ENCODE measurements around the gene DSP. TPM values are rescaled to one million over a fixed set of nuclear protein-coding genes. Genes with fewer than 3 reads are reported as not detected.

Gene DSP
- total RNA-seq, 1 experiment from 2014 or later = 104 TPM

DNA sequence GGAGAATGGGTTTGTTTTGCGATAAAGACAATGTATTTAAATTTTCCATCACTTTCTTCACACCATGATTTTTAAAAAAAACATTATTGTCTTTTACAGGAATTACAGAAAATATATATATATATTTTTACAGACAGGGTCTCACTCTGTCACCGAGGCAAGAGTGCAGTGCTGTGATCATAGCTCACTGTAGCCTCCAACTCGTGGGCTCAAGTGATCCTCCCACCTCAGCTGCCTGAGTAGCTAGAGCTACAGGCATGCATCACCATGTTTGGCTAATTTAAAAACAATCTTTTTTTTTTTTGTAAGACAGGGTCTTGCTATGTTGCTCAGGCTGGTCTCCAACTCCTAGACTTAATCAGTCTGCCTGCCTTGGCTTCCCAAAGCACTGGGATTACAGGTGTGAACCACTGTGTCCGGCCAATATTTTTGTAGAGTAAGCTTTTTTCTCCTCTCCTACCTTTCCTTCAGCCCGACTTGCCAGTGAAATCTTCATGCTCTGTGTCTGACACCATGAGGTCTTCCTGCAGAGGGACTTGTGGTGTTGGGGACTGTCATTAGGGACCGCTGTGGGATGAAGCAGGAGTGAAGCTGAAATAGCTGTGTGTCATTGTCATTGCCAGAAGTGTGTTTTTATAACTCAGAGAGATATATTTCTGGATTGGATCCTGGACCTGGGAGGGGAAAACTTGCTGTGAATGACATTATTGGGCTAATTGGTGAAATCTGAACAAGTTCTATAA lies 13.2 kb downstream of the DSP start:
- intact Hi-C loops (cut with micrococcal nuclease) = no loop called here
- no peaks in the 10 kb centered on the region for H4K20me1 ChIP-seq (ENCODE audit: insufficient read depth)
- ChIA-PET POLR2A (interaction anchor here (0.5 kb wide), 1 partner anchor 868 kb away, joined by 3 read pairs; no protein-coding TSS in a partner anchor), CTCF (no interaction called here), RAD21 (ENCODE audit: low non-redundant PET in 1 of 2, low total read pairs in 2 of 2, uncharacterized antibody in 2 of 2, unreplicated experiment in 2 of 2) (no interaction called here)
- no peak overlapping the region for H3K4me3 ChIP-seq (replicated peaks in 1 of 2; ENCODE audit: low read depth in 1 of 2, low read length in 2 of 2)
- DNase-seq (ENCODE audit: low read depth, low spot score) (no peak), ATAC-seq (no peak)
- no TSS peak for BruUV-seq (replicated peaks)
- no peaks in the 10 kb centered on the region for H3K27me3 ChIP-seq (ENCODE audit: insufficient read depth, low read length)
- no peaks in the 10 kb centered on the region for H3K9me3 ChIP-seq (ENCODE audit: control insufficient read depth in 1 of 2, insufficient read depth in 1 of 2, low read depth in 1 of 2, low read length in 2 of 2)
- TF ChIP-seq TCF7L2 (IDR thresholded peaks at IDR 0.05; ENCODE audit: borderline replicate concordance, extremely low read depth, insufficient read depth, insufficient read length) = no peak
- no peak for TF ChIP-seq EZH2phosphoT487 (IDR thresholded peaks at IDR 0.05; ENCODE audit: borderline replicate concordance)
- TF ChIP-seq EGR1 (IDR thresholded peaks at IDR 0.05; ENCODE audit: low read depth) = no peak
- TF ChIP-seq, protein P1, sequence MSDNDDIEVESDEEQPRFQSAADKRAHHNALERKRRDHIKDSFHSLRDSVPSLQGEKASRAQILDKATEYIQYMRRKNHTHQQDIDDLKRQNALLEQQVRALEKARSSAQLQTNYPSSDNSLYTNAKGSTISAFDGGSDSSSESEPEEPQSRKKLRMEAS (IDR thresholded peaks at IDR 0.05) = no peak
- no peak for TF ChIP-seq SP1 (IDR thresholded peaks at IDR 0.05; ENCODE audit: low read depth)
- TF ChIP-seq, protein P2, sequence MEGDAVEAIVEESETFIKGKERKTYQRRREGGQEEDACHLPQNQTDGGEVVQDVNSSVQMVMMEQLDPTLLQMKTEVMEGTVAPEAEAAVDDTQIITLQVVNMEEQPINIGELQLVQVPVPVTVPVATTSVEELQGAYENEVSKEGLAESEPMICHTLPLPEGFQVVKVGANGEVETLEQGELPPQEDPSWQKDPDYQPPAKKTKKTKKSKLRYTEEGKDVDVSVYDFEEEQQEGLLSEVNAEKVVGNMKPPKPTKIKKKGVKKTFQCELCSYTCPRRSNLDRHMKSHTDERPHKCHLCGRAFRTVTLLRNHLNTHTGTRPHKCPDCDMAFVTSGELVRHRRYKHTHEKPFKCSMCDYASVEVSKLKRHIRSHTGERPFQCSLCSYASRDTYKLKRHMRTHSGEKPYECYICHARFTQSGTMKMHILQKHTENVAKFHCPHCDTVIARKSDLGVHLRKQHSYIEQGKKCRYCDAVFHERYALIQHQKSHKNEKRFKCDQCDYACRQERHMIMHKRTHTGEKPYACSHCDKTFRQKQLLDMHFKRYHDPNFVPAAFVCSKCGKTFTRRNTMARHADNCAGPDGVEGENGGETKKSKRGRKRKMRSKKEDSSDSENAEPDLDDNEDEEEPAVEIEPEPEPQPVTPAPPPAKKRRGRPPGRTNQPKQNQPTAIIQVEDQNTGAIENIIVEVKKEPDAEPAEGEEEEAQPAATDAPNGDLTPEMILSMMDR (IDR thresholded peaks at IDR 0.05 in 2 of 3, conservative IDR thresholded peaks at IDR 0.05 in 1 of 3; ENCODE audit: borderline replicate concordance in 1 of 3, insufficient read depth in 1 of 3, low read depth in 2 of 3, low read length in 2 of 3) = no peak
- TF ChIP-seq SIN3A (IDR thresholded peaks at IDR 0.05; ENCODE audit: low read depth) = no peak
- no peak for TF ChIP-seq ELF1 (IDR thresholded peaks at IDR 0.05; ENCODE audit: borderline replicate concordance, low read depth)
- no peak for TF ChIP-seq YY1 (IDR thresholded peaks at IDR 0.05; ENCODE audit: extremely low read depth, insufficient replicate concordance, low read depth, low read length)
- TF ChIP-seq RAD21 (IDR thresholded peaks at IDR 0.05; ENCODE audit: low read depth) = no peak
- no peak for TF ChIP-seq ZFX (IDR thresholded peaks at IDR 0.05)
- TF ChIP-seq, protein P3, sequence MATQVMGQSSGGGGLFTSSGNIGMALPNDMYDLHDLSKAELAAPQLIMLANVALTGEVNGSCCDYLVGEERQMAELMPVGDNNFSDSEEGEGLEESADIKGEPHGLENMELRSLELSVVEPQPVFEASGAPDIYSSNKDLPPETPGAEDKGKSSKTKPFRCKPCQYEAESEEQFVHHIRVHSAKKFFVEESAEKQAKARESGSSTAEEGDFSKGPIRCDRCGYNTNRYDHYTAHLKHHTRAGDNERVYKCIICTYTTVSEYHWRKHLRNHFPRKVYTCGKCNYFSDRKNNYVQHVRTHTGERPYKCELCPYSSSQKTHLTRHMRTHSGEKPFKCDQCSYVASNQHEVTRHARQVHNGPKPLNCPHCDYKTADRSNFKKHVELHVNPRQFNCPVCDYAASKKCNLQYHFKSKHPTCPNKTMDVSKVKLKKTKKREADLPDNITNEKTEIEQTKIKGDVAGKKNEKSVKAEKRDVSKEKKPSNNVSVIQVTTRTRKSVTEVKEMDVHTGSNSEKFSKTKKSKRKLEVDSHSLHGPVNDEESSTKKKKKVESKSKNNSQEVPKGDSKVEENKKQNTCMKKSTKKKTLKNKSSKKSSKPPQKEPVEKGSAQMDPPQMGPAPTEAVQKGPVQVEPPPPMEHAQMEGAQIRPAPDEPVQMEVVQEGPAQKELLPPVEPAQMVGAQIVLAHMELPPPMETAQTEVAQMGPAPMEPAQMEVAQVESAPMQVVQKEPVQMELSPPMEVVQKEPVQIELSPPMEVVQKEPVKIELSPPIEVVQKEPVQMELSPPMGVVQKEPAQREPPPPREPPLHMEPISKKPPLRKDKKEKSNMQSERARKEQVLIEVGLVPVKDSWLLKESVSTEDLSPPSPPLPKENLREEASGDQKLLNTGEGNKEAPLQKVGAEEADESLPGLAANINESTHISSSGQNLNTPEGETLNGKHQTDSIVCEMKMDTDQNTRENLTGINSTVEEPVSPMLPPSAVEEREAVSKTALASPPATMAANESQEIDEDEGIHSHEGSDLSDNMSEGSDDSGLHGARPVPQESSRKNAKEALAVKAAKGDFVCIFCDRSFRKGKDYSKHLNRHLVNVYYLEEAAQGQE (IDR thresholded peaks at IDR 0.05; ENCODE audit: low read depth) = no peak
- TF ChIP-seq SRF (IDR thresholded peaks at IDR 0.05; ENCODE audit: low read depth) = no peak
- TF ChIP-seq CBX3 (IDR thresholded peaks at IDR 0.05; ENCODE audit: low read depth) = no peak
- H3K4me2 ChIP-seq (ENCODE audit: low read length) = no peak overlapping the region
- H2AFZ ChIP-seq (ENCODE audit: low read depth, low read length, poor library complexity, severe bottlenecking) = no peak overlapping the region
- no peak overlapping the region for H3K9ac ChIP-seq (ENCODE audit: low read length)
- no peaks in the 10 kb centered on the region for H3K4me1 ChIP-seq (ENCODE audit: control insufficient read depth in 1 of 2, insufficient read depth in 2 of 2, low read length in 2 of 2)
- H3K27ac ChIP-seq (ENCODE audit: low read depth, low read length) = no peak overlapping the region
- peaks cover 25 to 33% of the 10 kb centered on the region in 2 experiments; a peak in 3 of 4 replicates for H3K36me3 ChIP-seq (ENCODE audit: control insufficient read depth in 1 of 2, insufficient read depth in 2 of 2, low read length in 2 of 2)
- H3K79me2 ChIP-seq (ENCODE audit: insufficient read depth, low read length) = peaks cover 52% of the 10 kb centered on the region
- no peaks in the 10 kb centered on the region for H3K9me2 ChIP-seq (ENCODE audit: insufficient read depth)

Measured in HCT116 (cell line).